Left lung (tissue), 10 donors: ENCODE data around the gene ZW10. TPM values are rescaled to one million over a fixed set of nuclear protein-coding genes. Genes with fewer than 3 reads are reported as not detected.

ENCODE experiments used
- ATAC-seq: fragments of 200-7000 bp; cut with Tn5 transposase; one replicate; pipeline ENCODE4 v1.9.1; 2020; ENCODE audit warnings: moderate library complexity
- DNase-seq, 4 donors: peaks; one replicate each; pipeline ENCODE4 v3.0.0-alpha.2; 2013 to 2020
- H3K27ac ChIP-seq, 2 donors: fragments of 200-600 bp; sonication (generic) in 1 of 2; one replicate each; pipeline versions ENCODE4 v1.5.0 to v1.8.0; 2020 to 2021
- H3K27me3 ChIP-seq, 2 donors: fragments of 200-600 bp; sonication (generic) in 1 of 2; one replicate each; pipeline versions ENCODE4 v1.5.0 to v1.8.0; 2020 to 2021
- H3K36me3 ChIP-seq, 2 donors: fragments of 200-600 bp; sonication (generic) in 1 of 2; one replicate each; pipeline versions ENCODE4 v1.5.0 to v1.8.0; 2020 to 2021
- H3K4me1 ChIP-seq, 2 donors: fragments of 200-600 bp; one replicate each; pipeline ENCODE4 v1.8.0; 2021
- H3K4me3 ChIP-seq, 2 donors: fragments of 200-600 bp; sonication (generic) in 1 of 2; one replicate each; pipeline versions ENCODE4 v1.5.0 to v1.8.0; 2020 to 2021; ENCODE audit warnings: mild to moderate bottlenecking in 1 of 2
- H3K9me3 ChIP-seq, 2 donors: fragments of 200-600 bp; sonication (generic) in 1 of 2; one replicate each; pipeline versions ENCODE4 v1.5.0 to v1.8.0; 2020 to 2021
- intact Hi-C, 2 donors: fragments of 100-400 bp; cut with DNase I; formaldehyde crosslinking; loops; one replicate each; pipeline versions ENCODE4 v1.11.2 to v1.14.2; 2022
- polyA plus RNA-seq, 6 donors: library from polyadenylated mRNA; unstranded; fragments of 120-200 nt; gene quantifications; one replicate each; pipeline ENCODE4 v1.2.1, GENCODE V29; 2013; ENCODE audit not compliant: insufficient read length in 6 of 6
- total RNA-seq, 2 donors: library from RNA; stranded (reverse); fragmentation: NEBNext Ultra II Directional; extraction: Animal tissue kit (Norgen Biotek cat#: 25700); gene quantifications; one replicate each; pipeline ENCODE4 v1.2.1, GENCODE V29; 2021
- TF ChIP-seq, protein P1 (sequence below), 2 donors: fragments of 200-600 bp; sonication (generic) in 1 of 2; IDR thresholded peaks; one replicate each; pipeline versions ENCODE4 v1.5.0 to v1.8.0; 2021; ENCODE audit warnings: antibody characterized with exemption in 2 of 2
- donor health status: DM: no; HTN: yes; CAD: no.
- donor health status: DM: no; HTN: no; CAD: no.

Gene ZW10
- total and polyA plus RNA-seq, 8 donors = 10.3 to 25.5 (median 21.7) TPM

- no peak for ATAC-seq
- Histone ChIP-seq H3K27ac (no peak overlapping the region), H3K4me1 (no peaks in the 10 kb centered on the region), H3K27me3 (no peaks in the 10 kb centered on the region), H3K9me3 (no peaks in the 10 kb centered on the region), H3K4me3 (no peak overlapping the region), H3K36me3 (no peaks in the 10 kb centered on the region)
- intact Hi-C loops = no loop called here
- no peak for DNase-seq
- TF ChIP-seq, protein P1, sequence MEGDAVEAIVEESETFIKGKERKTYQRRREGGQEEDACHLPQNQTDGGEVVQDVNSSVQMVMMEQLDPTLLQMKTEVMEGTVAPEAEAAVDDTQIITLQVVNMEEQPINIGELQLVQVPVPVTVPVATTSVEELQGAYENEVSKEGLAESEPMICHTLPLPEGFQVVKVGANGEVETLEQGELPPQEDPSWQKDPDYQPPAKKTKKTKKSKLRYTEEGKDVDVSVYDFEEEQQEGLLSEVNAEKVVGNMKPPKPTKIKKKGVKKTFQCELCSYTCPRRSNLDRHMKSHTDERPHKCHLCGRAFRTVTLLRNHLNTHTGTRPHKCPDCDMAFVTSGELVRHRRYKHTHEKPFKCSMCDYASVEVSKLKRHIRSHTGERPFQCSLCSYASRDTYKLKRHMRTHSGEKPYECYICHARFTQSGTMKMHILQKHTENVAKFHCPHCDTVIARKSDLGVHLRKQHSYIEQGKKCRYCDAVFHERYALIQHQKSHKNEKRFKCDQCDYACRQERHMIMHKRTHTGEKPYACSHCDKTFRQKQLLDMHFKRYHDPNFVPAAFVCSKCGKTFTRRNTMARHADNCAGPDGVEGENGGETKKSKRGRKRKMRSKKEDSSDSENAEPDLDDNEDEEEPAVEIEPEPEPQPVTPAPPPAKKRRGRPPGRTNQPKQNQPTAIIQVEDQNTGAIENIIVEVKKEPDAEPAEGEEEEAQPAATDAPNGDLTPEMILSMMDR (IDR thresholded peaks at IDR 0.05) = no peak
Measured at GRCh38 chr11:113689768-113690618, 83.5 kb downstream of the ZW10 start.

DNA sequence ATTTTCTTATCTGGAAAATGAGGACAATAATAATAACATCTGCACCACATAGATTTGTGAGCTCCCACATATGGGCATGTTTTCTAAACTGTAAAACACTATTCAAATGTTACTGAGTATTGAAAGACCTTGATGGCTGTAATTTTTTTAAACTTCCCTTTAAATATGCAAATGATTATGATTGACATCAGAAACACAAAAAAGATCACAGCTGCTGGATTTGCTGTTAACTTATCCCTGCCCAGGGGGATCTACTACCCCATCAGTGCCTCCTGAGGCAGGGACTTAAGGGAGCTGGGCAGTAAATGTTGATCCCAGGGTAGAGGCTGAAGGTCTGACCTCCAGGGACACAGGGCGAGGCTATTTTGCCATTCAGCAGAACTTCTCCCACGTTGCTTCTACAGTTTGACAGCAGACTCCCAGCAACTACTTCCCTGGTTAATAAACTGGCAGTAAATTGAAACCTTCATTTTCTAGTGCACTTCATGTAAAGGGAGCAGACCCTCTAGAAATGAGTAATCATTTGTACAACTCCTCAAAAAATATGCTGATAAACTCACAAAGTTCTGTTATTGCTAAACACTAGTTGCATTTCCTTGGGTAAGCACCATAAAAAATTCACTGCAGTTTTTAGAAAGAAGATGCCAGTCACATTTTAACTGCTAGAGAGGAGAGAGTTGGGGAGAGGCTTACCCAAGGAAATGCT, 87.7 kb downstream of the ZW10 start:
- DNase-seq (no peak), ATAC-seq (no peak)
- H3K27me3 ChIP-seq = no peaks in the 10 kb centered on the region
- H3K4me3 ChIP-seq = no peak overlapping the region
- intact Hi-C loops = no loop called here
- no peaks in the 10 kb centered on the region for H3K4me1 ChIP-seq
- H3K27ac ChIP-seq = no peak overlapping the region
- no peaks in the 10 kb centered on the region for H3K9me3 ChIP-seq
- H3K36me3 ChIP-seq = no peaks in the 10 kb centered on the region
- TF ChIP-seq, protein P1 (IDR thresholded peaks at IDR 0.05) = no peak

GRCh38 chr11:113684496-113684895, 89.0 kb downstream of the ZW10 start:
- H3K4me3 ChIP-seq = no peak overlapping the region
- H3K4me1 ChIP-seq = no peaks in the 10 kb centered on the region
- TF ChIP-seq, protein P1 (IDR thresholded peaks at IDR 0.05) = no peak
- H3K27ac ChIP-seq = no peak overlapping the region
- H3K9me3 ChIP-seq = no peaks in the 10 kb centered on the region
- no peak for ATAC-seq
- DNase-seq = no peak
- no peaks in the 10 kb centered on the region for H3K27me3 ChIP-seq
- no peaks in the 10 kb centered on the region for H3K36me3 ChIP-seq
- intact Hi-C loops = no loop called here

- H3K27ac ChIP-seq = no peak overlapping the region
- ATAC-seq (no peak), DNase-seq (no peak)
- H3K36me3 ChIP-seq = no peaks in the 10 kb centered on the region
- intact Hi-C loops = no loop called here
- no peaks in the 10 kb centered on the region for H3K4me1 ChIP-seq
- no peaks in the 10 kb centered on the region for H3K9me3 ChIP-seq
- H3K4me3 ChIP-seq = no peak overlapping the region
- H3K27me3 ChIP-seq = no peaks in the 10 kb centered on the region
- TF ChIP-seq, protein P1 (IDR thresholded peaks at IDR 0.05) = no peak
Measured at GRCh38 chr11:113683481-113684046, 89.9 kb downstream of the ZW10 start.

Other genes starting within 250 kb of the ZW10 start
- under 1 TPM; 0.23 to 0.81 TPM for gene TMPRSS5, start 67.4 kb downstream of the ZW10 start, total RNA-seq
- gene TMPRSS5, start 67.4 kb downstream of the ZW10 start, polyA plus RNA-seq = 1 to 10 TPM in 5 of 6 donors, under 1 TPM in 1; 0.68 to 2.3 (median 1.8) TPM
- gene CLDN25, start 6.1 kb upstream of the ZW10 start, total RNA-seq = not detected
- gene CLDN25, start 6.1 kb upstream of the ZW10 start, polyA plus RNA-seq = not detected
- gene USP28, start 101.9 kb upstream of the ZW10 start, total RNA-seq = 10 to 100 TPM; 21.7 TPM
- 10 to 100 TPM; 36.6 to 52.1 (median 42.8) TPM for gene USP28, start 101.9 kb upstream of the ZW10 start, polyA plus RNA-seq
- not detected for gene HTR3B, start 131.1 kb upstream of the ZW10 start, total RNA-seq
- gene HTR3B, start 131.1 kb upstream of the ZW10 start, polyA plus RNA-seq = under 1 TPM; 0.10 to 0.21 (median 0.15) TPM
- under 1 TPM; 0.44 to 0.79 TPM for gene HTR3A, start 201.4 kb upstream of the ZW10 start, total RNA-seq
- gene HTR3A, start 201.4 kb upstream of the ZW10 start, polyA plus RNA-seq = under 1 TPM in 2 of 6 donors, not detected in 4; 0.11 to 0.14 TPM